ENCODE measurements around the gene CDKAL1. TPM values are rescaled to one million over a fixed set of nuclear protein-coding genes. Genes with fewer than 3 reads are reported as not detected.
"Not testable (repeated sequence)": the region's sequence is repeated elsewhere in the genome, so short reads cannot be mapped to it uniquely, and the experiment has no call there.

CDKAL1 gene
- total RNA-seq, 2 donors from 2014 or later, result 23.5 to 26.4 TPM

DNA sequence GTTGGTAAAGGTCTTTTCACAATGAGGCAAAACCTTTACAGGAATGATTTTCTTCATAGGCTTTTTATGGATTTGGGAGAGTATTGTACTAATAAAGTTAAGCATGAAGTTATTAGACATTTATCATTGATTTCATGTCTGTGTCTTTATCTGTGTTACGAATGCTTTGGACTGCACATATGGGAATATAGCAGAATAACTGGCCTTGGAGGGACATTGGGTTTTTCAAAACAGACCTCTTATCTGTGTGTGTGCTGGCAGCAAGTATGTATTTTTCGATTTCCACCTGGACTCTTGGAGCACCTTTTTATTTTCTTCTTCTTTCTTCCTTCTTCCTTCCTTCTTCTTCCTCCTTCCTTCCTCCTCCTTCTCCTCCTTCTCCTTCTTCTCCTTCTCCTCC is 74.6 kb downstream of the CDKAL1 start:
- no peak for DNase-seq
- H3K27ac Mint-ChIP-seq, result no peak overlapping the region
- peaks cover 5% of the 10 kb centered on the region for H3K36me3 Mint-ChIP-seq (ENCODE audit: low read depth)
- H3K9ac ChIP-seq (ENCODE audit: extremely low read depth, low read length, poor library complexity, severe bottlenecking), result no peak overlapping the region
- WGBS, 2 experiments (ENCODE audit: insufficient coverage in 1 of 2, insufficient read length in 1 of 2), result 92 to 94% methylated on average over 2 of the region's 2 CpGs
- H3K27ac ChIP-seq (ENCODE audit: low read depth, low read length), result no peak overlapping the region
- peaks cover 11% of the 10 kb centered on the region for H3K9me3 Mint-ChIP-seq
- H3K4me1 Mint-ChIP-seq, result peaks cover 32% of the 10 kb centered on the region
- no peak overlapping the region for H3K4me3 ChIP-seq (ENCODE audit: low read length)
- TF ChIP-seq CTCF (conservative IDR thresholded peaks at IDR 0.05), result no peak
- no peaks in the 10 kb centered on the region for H3K36me3 ChIP-seq (ENCODE audit: control insufficient read depth, insufficient read depth, low read length)
- H3K9me3 ChIP-seq (ENCODE audit: control insufficient read depth, low read length), result peaks cover 8% of the 10 kb centered on the region
- no peak overlapping the region for H3K4me3 Mint-ChIP-seq
- peaks cover 4% of the 10 kb centered on the region for H3K4me1 ChIP-seq (ENCODE audit: control insufficient read depth, insufficient read depth, low read length)
- H3K27me3 ChIP-seq (ENCODE audit: control insufficient read depth, insufficient read depth, low read length, poor library complexity, severe bottlenecking), result peaks cover 62% of the 10 kb centered on the region
- H3K27me3 Mint-ChIP-seq (ENCODE audit: insufficient read depth), result peaks cover 70% of the 10 kb centered on the region

GRCh38 chr6:20609924-20610323 is 75.7 kb downstream of the CDKAL1 start:
- not testable (repeated sequence) for H3K27ac Mint-ChIP-seq; H3K27ac ChIP-seq (ENCODE audit: low read depth, low read length); H3K36me3 ChIP-seq (ENCODE audit: control insufficient read depth, insufficient read depth, low read length); H3K9me3 ChIP-seq (ENCODE audit: control insufficient read depth, low read length); H3K36me3 Mint-ChIP-seq (ENCODE audit: low read depth); H3K4me3 Mint-ChIP-seq; H3K4me3 ChIP-seq (ENCODE audit: low read length); H3K9ac ChIP-seq (ENCODE audit: extremely low read depth, low read length, poor library complexity, severe bottlenecking); DNase-seq; H3K4me1 ChIP-seq (ENCODE audit: control insufficient read depth, insufficient read depth, low read length)
- peaks cover 52% of the 10 kb centered on the region for H3K27me3 ChIP-seq (ENCODE audit: control insufficient read depth, insufficient read depth, low read length, poor library complexity, severe bottlenecking)
- 91 to 95% methylated on average over 1 of the region's 2 CpGs for WGBS, 2 experiments (ENCODE audit: insufficient coverage in 1 of 2, insufficient read length in 1 of 2)
- Mint-ChIP-seq H3K27me3 (ENCODE audit: insufficient read depth) (peaks cover 60% of the 10 kb centered on the region), H3K9me3 (peaks cover 11% of the 10 kb centered on the region), H3K4me1 (peaks cover 27% of the 10 kb centered on the region)

GRCh38 chr6:20610636-20611370 is 76.5 kb downstream of the CDKAL1 start:
- Mint-ChIP-seq H3K27me3 (ENCODE audit: insufficient read depth) (peaks cover 51% of the 10 kb centered on the region), H3K4me3 (no peak overlapping the region), H3K9me3 (peaks cover 11% of the 10 kb centered on the region), H3K36me3 (ENCODE audit: low read depth) (peaks cover 5% of the 10 kb centered on the region), H3K4me1 (peaks cover 19% of the 10 kb centered on the region), H3K27ac (no peak overlapping the region)
- H3K4me1 ChIP-seq (ENCODE audit: control insufficient read depth, insufficient read depth, low read length), result peaks cover 4% of the 10 kb centered on the region
- H3K36me3 ChIP-seq (ENCODE audit: control insufficient read depth, insufficient read depth, low read length), result no peaks in the 10 kb centered on the region
- H3K27ac ChIP-seq (ENCODE audit: low read depth, low read length), result no peak overlapping the region
- H3K4me3 ChIP-seq (ENCODE audit: low read length), result no peak overlapping the region
- no peak for TF ChIP-seq CTCF (conservative IDR thresholded peaks at IDR 0.05)
- H3K9ac ChIP-seq (ENCODE audit: extremely low read depth, low read length, poor library complexity, severe bottlenecking), result no peak overlapping the region
- peaks cover 8% of the 10 kb centered on the region for H3K9me3 ChIP-seq (ENCODE audit: control insufficient read depth, low read length)
- peaks cover 43% of the 10 kb centered on the region for H3K27me3 ChIP-seq (ENCODE audit: control insufficient read depth, insufficient read depth, low read length, poor library complexity, severe bottlenecking)
- 85 to 100% methylated on average over 2 of the region's 2 CpGs for WGBS, 2 experiments (ENCODE audit: insufficient coverage in 1 of 2, insufficient read length in 1 of 2)
- no peak for DNase-seq

GRCh38 chr6:20617537-20617936 is 83.3 kb downstream of the CDKAL1 start:
- H3K4me1 Mint-ChIP-seq; H3K27ac ChIP-seq (ENCODE audit: low read depth, low read length); H3K27ac Mint-ChIP-seq: not testable (repeated sequence)

More at GRCh38 chr6:20617537-20617936, 83.3 kb downstream of the CDKAL1 start:
- H3K36me3 Mint-ChIP-seq (ENCODE audit: low read depth); H3K4me1 ChIP-seq (ENCODE audit: control insufficient read depth, insufficient read depth, low read length); H3K27me3 Mint-ChIP-seq (ENCODE audit: insufficient read depth); H3K9ac ChIP-seq (ENCODE audit: extremely low read depth, low read length, poor library complexity, severe bottlenecking); H3K27me3 ChIP-seq (ENCODE audit: control insufficient read depth, insufficient read depth, low read length, poor library complexity, severe bottlenecking); H3K4me3 Mint-ChIP-seq; H3K36me3 ChIP-seq (ENCODE audit: control insufficient read depth, insufficient read depth, low read length); H3K4me3 ChIP-seq (ENCODE audit: low read length); H3K9me3 Mint-ChIP-seq; DNase-seq; H3K9me3 ChIP-seq (ENCODE audit: control insufficient read depth, low read length): not testable (repeated sequence)
- 98 to 100% methylated on average over 1 to 2 of the region's 3 CpGs for WGBS, 2 experiments (ENCODE audit: insufficient coverage in 1 of 2, insufficient read length in 1 of 2)

Measured in endodermal cell (in vitro differentiated cells).